ENCODE measurements around the gene HYOU1. TPM values are rescaled to one million over a fixed set of nuclear protein-coding genes. Genes with fewer than 3 reads are reported as not detected.

Gene HYOU1
- 41.9 to 48.0 TPM (median 45.4 TPM) in 5 replicates for total RNA-seq (2022; extraction: Qiagen RNA extraction)

GRCh38 chr11:119057000-119057769, at the start of gene HYOU1:
Gene HYOU1, minus strand, starts transcription at chr11:119057205. Its CDS starts 1,045 bp downstream, at chr11:119056160.

GRCh38 chr11:119101759-119102423, 44.9 kb upstream of the HYOU1 start, which contains the start of gene DPAGT1:
Gene DPAGT1, minus strand, starts transcription at chr11:119101853. Its CDS starts 198 bp downstream, at chr11:119101655.

GRCh38 chr11:119084663-119085436, 27.8 kb upstream of the HYOU1 start, which contains the start of gene HMBS:
Gene HMBS, plus strand, starts transcription at chr11:119084881. Its CDS starts 153 bp downstream, at chr11:119085034.

GRCh38 chr11:119067371-119068222, 10.6 kb upstream of the HYOU1 start, which contains the start of gene VPS11:
Gene VPS11, plus strand, starts transcription at chr11:119067818. Its CDS starts 6 bp downstream, at chr11:119067824.

GRCh38 chr11:119030329-119031047, 26.5 kb downstream of the HYOU1 start, which contains the start of gene SLC37A4:
Gene SLC37A4, minus strand, starts transcription at chr11:119030877.

GRCh38 chr11:119018074-119018938, 38.7 kb downstream of the HYOU1 start, which contains the start of the genes RPS25 and TRAPPC4:
Gene RPS25, minus strand, starts transcription at chr11:119018343. Its CDS starts 59 bp downstream, at chr11:119018284.
Gene TRAPPC4, plus strand, starts transcription at chr11:119018766. Its CDS starts 30 bp downstream, at chr11:119018796.

GRCh38 chr11:118997627-118998387, 59.2 kb downstream of the HYOU1 start, which contains the start of gene CENATAC:
Gene CENATAC, plus strand, starts transcription at chr11:118998138. Its CDS starts 60 bp downstream, at chr11:118998198.

Other genes starting within 250 kb of the HYOU1 start
- 0.09 to 0.19 TPM (median 0.14 TPM) in 5 replicates for gene CXCR5, start 173.3 kb downstream of the HYOU1 start, total RNA-seq (2022; extraction: Qiagen RNA extraction)
- gene BCL9L, start 131.3 kb downstream of the HYOU1 start, total RNA-seq (2022; extraction: Qiagen RNA extraction) = 138 to 215 TPM (median 187 TPM) in 5 replicates
- 0.23 to 1.2 TPM (median 0.90 TPM) in 5 replicates for gene UPK2, start 100.9 kb downstream of the HYOU1 start, total RNA-seq (2022; extraction: Qiagen RNA extraction)
- gene FOXR1, start 85.4 kb downstream of the HYOU1 start, total RNA-seq (2022; extraction: Qiagen RNA extraction) = not detected in 5 replicates
- 10.2 to 14.9 TPM (median 10.6 TPM) in 5 replicates for gene CENATAC, start 59.1 kb downstream of the HYOU1 start, total RNA-seq (2022; extraction: Qiagen RNA extraction)
- gene RPS25, start 38.9 kb downstream of the HYOU1 start, total RNA-seq (2022; extraction: Qiagen RNA extraction) = 771 to 1,028 TPM (median 776 TPM) in 5 replicates
- 58.5 to 64.0 TPM (median 60.1 TPM) in 5 replicates for gene TRAPPC4, start 38.4 kb downstream of the HYOU1 start, total RNA-seq (2022; extraction: Qiagen RNA extraction)
- gene SLC37A4, start 26.3 kb downstream of the HYOU1 start, total RNA-seq (2022; extraction: Qiagen RNA extraction) = 11.4 to 12.0 TPM (median 11.6 TPM) in 5 replicates
- 11.1 to 12.8 TPM (median 12.2 TPM) in 5 replicates for gene VPS11, start 10.6 kb upstream of the HYOU1 start, total RNA-seq (2022; extraction: Qiagen RNA extraction)
- 42.4 to 55.7 TPM (median 45.5 TPM) in 5 replicates for gene HMBS, start 27.7 kb upstream of the HYOU1 start, total RNA-seq (2022; extraction: Qiagen RNA extraction)
- gene DPAGT1, start 44.6 kb upstream of the HYOU1 start, total RNA-seq (2022; extraction: Qiagen RNA extraction) = 30.3 to 37.9 TPM (median 36.3 TPM) in 5 replicates
- 4.1 to 5.7 TPM (median 5.0 TPM) in 5 replicates for gene C2CD2L, start 50.1 kb upstream of the HYOU1 start, total RNA-seq (2022; extraction: Qiagen RNA extraction)
- 9.2 to 10.8 TPM (median 9.4 TPM) in 5 replicates for gene HINFP, start 64.4 kb upstream of the HYOU1 start, total RNA-seq (2022; extraction: Qiagen RNA extraction)
- gene ABCG4, start 91.8 kb upstream of the HYOU1 start, total RNA-seq (2022; extraction: Qiagen RNA extraction) = 0.27 to 0.52 TPM (median 0.33 TPM) in 5 replicates
- 10.4 to 11.6 TPM (median 10.9 TPM) in 5 replicates for gene NLRX1, start 111.5 kb upstream of the HYOU1 start, total RNA-seq (2022; extraction: Qiagen RNA extraction)
- gene NHERF4, start 128.3 kb upstream of the HYOU1 start, total RNA-seq (2022; extraction: Qiagen RNA extraction) = 0.06 to 0.20 TPM (median 0.14 TPM) in 5 replicates
- 5.8 to 8.9 TPM (median 7.6 TPM) in 5 replicates for gene CBL, start 149.1 kb upstream of the HYOU1 start, total RNA-seq (2022; extraction: Qiagen RNA extraction)

All from A549 treated with AZD2906 at 1 μM for 4 hours (cell line).